ENCODE measurements around the gene TBC1D16.

Gene TBC1D16

GRCh38 chr17:79987187-79987934 is 48.3 kb downstream of the TBC1D16 start:
- no peak for DNase-seq

GRCh38 chr17:79986411-79987186 is 49.1 kb downstream of the TBC1D16 start:
- DNase-seq: no peak

GRCh38 chr17:79985943-79986391 is 49.7 kb downstream of the TBC1D16 start:
- DNase-seq: no peak

- DNase-seq: no peak
Observed at GRCh38 chr17:79985361-79985942, 50.2 kb downstream of the TBC1D16 start.

GRCh38 chr17:79984877-79985276 is 50.8 kb downstream of the TBC1D16 start:
- DNase-seq: no peak

- DNase-seq: no peak
Observed at GRCh38 chr17:79984045-79984840, 51.4 kb downstream of the TBC1D16 start.

- DNase-seq: no peak
Observed at GRCh38 chr17:79983456-79983855, 52.2 kb downstream of the TBC1D16 start.

- DNase-seq: no peak
Observed at GRCh38 chr17:79982986-79983385, 52.7 kb downstream of the TBC1D16 start.

GRCh38 chr17:79981661-79982101 is 54.0 kb downstream of the TBC1D16 start:
- DNase-seq: no peak

GRCh38 chr17:79981090-79981489 is 54.6 kb downstream of the TBC1D16 start:
- no peak for DNase-seq

- no peak for DNase-seq
Observed at GRCh38 chr17:79980246-79981043, 55.2 kb downstream of the TBC1D16 start.

GRCh38 chr17:79979816-79980215 is 55.9 kb downstream of the TBC1D16 start:
- DNase-seq: no peak

- no peak for DNase-seq
Observed at GRCh38 chr17:79979221-79979741, 56.4 kb downstream of the TBC1D16 start.

- DNase-seq: no peak
Observed at GRCh38 chr17:79978548-79978855, 57.2 kb downstream of the TBC1D16 start.

GRCh38 chr17:79977708-79978547 is 57.7 kb downstream of the TBC1D16 start:
- DNase-seq: no peak

- DNase-seq: no peak
Observed at GRCh38 chr17:79977161-79977631, 58.5 kb downstream of the TBC1D16 start.

- DNase-seq: no peak
Observed at GRCh38 chr17:79976451-79976850, 59.2 kb downstream of the TBC1D16 start.

GRCh38 chr17:79975498-79976134 is 60.1 kb downstream of the TBC1D16 start:
- DNase-seq: no peak

GRCh38 chr17:79974566-79975497 is 60.8 kb downstream of the TBC1D16 start:
- DNase-seq: no peak
